ENCODE measurements around the gene HTR3B. TPM values are rescaled to one million over a fixed set of nuclear protein-coding genes. Genes with fewer than 3 reads are reported as not detected.
"Not testable (repeated sequence)": the region's sequence is repeated elsewhere in the genome, so short reads cannot be mapped to it uniquely, and the experiment has no call there.

Gene HTR3B
- total RNA-seq, 4 donors from 2014 or later, result not detected

DNA sequence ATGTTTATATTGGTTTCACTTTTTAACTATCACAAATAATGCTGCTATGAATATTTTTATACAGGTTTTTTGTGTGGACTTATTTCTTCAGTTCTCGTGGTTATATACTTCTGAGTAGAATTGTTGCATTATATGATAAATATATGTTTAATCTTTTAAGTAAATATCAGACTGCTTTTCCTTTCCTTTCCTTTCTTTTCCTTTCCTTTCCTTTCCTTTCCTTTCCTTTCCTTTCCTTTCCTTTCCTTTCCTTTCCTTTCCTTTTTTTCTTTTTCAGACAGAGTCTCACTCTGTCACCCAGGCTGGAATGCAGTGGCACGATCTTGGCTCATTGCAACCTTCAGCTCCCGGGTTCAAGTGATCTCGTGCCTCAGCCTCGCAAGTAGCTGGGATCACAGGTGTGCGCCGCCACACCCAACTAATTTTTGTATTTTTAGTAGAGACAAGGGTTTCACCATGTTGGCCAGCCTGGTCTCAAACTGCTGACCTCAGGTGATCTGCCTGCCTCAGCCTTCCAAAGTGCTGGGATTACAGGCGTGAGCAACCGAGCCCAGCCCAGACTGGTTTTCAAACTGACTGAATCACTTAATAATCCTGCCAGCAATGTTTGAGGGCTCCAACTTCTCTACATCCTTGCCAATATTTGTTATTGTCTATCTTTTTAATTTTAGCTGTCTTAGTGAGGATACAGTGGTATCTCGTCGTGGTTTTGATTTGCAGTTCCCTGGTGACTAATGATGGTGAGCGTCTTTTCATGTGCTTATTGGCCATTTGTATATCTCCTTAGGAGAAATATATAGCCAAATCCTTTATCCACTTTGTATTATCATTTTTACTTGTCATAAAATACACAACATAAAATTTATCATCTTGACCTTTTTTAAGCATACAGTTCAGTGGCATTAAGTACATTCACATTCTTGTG lies 21.9 kb downstream of the HTR3B start:
- TF ChIP-seq, protein P1, sequence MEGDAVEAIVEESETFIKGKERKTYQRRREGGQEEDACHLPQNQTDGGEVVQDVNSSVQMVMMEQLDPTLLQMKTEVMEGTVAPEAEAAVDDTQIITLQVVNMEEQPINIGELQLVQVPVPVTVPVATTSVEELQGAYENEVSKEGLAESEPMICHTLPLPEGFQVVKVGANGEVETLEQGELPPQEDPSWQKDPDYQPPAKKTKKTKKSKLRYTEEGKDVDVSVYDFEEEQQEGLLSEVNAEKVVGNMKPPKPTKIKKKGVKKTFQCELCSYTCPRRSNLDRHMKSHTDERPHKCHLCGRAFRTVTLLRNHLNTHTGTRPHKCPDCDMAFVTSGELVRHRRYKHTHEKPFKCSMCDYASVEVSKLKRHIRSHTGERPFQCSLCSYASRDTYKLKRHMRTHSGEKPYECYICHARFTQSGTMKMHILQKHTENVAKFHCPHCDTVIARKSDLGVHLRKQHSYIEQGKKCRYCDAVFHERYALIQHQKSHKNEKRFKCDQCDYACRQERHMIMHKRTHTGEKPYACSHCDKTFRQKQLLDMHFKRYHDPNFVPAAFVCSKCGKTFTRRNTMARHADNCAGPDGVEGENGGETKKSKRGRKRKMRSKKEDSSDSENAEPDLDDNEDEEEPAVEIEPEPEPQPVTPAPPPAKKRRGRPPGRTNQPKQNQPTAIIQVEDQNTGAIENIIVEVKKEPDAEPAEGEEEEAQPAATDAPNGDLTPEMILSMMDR (IDR thresholded peaks at IDR 0.05), result no peak
- TF ChIP-seq POLR2A (IDR thresholded peaks at IDR 0.05), result no peak
- H3K4me3 ChIP-seq (ENCODE audit: low read depth, poor library complexity, severe bottlenecking), result no peak overlapping the region
- WGBS, 2 donors, result 42 to 57% methylated on average over 12 of the region's 12 CpGs
- peak in 1 of 2 donors; percentile 58 for DNase-seq (ENCODE audit: low spot score in 2 of 2)
- intact Hi-C loops (cut with DNase I; ENCODE audit: low total_unique reads), result no loop called here

DNA sequence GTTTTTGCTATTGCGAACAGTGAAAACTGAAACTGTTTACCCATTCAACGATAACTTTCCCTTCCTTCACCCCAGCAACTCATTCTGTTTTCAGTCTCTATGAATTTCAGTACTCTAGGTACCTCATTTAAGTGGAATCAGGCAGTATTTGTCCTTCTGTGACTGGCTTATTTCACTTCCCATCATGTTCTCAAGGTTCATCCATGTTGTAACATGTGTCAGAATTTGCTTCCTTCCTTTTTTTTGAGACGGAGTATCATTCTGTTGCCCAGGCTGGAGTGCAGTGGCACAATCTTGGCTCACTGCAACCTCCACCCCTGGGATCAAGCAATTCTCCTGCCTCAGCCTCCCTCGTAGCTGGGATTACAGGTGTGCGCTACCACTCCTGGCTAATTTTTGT lies 23.7 kb downstream of the HTR3B start:
- no peak for DNase-seq (ENCODE audit: low spot score in 2 of 2)
- no peak for TF ChIP-seq POLR2A (IDR thresholded peaks at IDR 0.05)
- TF ChIP-seq, protein P1 (IDR thresholded peaks at IDR 0.05), result no peak
- H3K4me3 ChIP-seq (ENCODE audit: low read depth, poor library complexity, severe bottlenecking), result no peak overlapping the region
- WGBS, 2 donors, result 84 to 94% methylated on average over 5 of the region's 5 CpGs
- intact Hi-C loops (cut with DNase I; ENCODE audit: low total_unique reads), result no loop called here

DNA sequence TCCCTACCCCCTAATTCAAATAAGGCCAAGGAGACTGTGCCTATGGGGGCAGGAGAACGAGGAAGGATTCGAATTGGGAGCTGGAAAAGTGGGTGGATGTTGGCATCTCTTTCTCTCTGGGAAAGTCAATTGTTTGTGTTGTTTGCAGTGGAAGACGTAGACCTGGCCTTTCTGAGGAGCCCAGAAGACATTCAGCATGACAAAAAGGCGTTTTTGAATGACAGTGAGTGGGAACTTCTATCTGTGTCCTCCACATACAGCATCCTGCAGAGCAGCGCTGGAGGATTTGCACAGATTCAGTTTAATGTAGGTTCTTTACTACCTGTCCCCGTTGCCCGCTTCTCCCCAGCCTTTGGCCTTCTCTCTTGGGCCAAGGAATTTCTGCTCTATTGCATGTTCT lies 28.2 kb downstream of the HTR3B start:
- WGBS, 2 donors, result 75 to 76% methylated on average over 7 of the region's 7 CpGs
- peak in 1 of 2 donors; percentile 26 for DNase-seq (ENCODE audit: low spot score in 2 of 2)
- no peak for TF ChIP-seq POLR2A (IDR thresholded peaks at IDR 0.05)
- TF ChIP-seq, protein P1 (IDR thresholded peaks at IDR 0.05), result no peak
- no peak overlapping the region for H3K4me3 ChIP-seq (ENCODE audit: low read depth, poor library complexity, severe bottlenecking)
- intact Hi-C loops (cut with DNase I; ENCODE audit: low total_unique reads), result no loop called here

DNA sequence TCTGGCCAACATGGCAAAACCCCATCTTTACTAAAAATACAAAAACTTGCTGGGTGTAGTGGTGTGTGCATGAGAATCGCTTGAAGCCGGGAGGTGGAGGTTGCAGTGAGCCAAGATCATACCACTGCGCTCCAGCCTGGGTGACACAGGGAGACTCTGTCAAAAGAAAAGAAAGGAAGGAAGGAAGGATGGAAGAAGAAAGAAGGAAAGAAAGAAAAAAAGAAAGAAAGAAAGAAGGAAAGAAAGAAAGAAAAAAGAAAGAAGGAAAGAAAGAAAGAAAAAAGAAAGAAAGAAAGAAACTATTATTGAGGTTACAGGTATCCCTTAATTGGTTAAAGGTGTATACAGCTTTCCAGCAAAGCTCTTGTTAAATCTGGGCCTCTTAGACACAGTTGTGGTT lies 29.6 kb downstream of the HTR3B start:
- DNase-seq (ENCODE audit: low spot score in 2 of 2); H3K4me3 ChIP-seq (ENCODE audit: low read depth, poor library complexity, severe bottlenecking); intact Hi-C loops (cut with DNase I; ENCODE audit: low total_unique reads): not testable (repeated sequence)
- 87 to 98% methylated on average over 3 of the region's 3 CpGs for WGBS, 2 donors

DNA sequence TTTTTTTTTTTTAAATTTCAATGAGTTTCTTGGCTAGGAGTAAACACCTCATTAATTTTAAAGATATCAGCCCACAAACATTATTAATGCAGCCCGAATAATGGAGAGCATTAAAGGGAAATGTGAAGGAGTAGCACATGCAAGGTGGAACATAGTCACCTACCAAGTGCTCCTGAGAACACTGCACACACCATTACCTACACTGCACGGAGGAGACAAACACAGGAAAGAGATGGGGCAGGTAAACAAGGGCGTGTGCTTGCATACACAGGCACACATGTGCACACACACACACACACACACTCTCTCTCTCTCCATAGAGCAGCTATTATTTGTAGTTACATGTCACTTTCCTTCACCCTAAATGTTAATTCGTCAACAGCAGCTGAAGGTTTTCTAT lies 30.2 kb downstream of the HTR3B start:
- intact Hi-C loops (cut with DNase I; ENCODE audit: low total_unique reads), result no loop called here
- 69 to 74% methylated on average over 4 of the region's 4 CpGs for WGBS, 2 donors
- TF ChIP-seq, protein P1 (IDR thresholded peaks at IDR 0.05), result no peak
- no peak for TF ChIP-seq POLR2A (IDR thresholded peaks at IDR 0.05)
- H3K4me3 ChIP-seq (ENCODE audit: low read depth, poor library complexity, severe bottlenecking), result no peak overlapping the region
- DNase-seq (ENCODE audit: low spot score in 2 of 2), result no peak

DNA sequence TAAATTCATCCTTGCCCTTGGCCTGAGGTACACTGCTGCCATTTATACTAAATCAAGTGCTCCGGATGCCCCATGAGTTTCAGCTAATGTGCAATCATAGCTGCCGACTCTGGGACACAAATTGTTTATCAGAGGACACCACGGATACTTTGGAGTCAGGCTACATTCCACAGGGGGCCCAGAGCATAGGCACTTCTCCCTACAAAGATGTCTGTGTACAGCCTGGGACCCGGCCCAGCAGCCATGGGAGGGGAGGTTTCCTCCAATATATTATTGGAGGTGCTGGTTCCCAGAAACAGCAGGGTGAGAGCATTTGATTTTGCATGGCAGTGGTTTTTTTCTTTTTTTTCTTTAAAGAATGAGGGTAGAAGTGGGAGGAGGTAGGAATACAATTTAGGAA lies 31.3 kb downstream of the HTR3B start:
- WGBS, 2 donors, result 66 to 69% methylated on average over 4 of the region's 4 CpGs
- no peak overlapping the region for H3K4me3 ChIP-seq (ENCODE audit: low read depth, poor library complexity, severe bottlenecking)
- intact Hi-C loops (cut with DNase I; ENCODE audit: low total_unique reads), result no loop called here
- DNase-seq (ENCODE audit: low spot score in 2 of 2), result no peak
- TF ChIP-seq, protein P1 (IDR thresholded peaks at IDR 0.05), result no peak
- no peak for TF ChIP-seq POLR2A (IDR thresholded peaks at IDR 0.05)
